OCI-M1 (cell line): Measurements from ENCODE around the gene ASTN1.

Source experiments
- DNase-seq: peaks from one replicate; lab custom pipeline; 2025; lab: John Stamatoyannopoulos, UW

ASTN1 gene

DNA sequence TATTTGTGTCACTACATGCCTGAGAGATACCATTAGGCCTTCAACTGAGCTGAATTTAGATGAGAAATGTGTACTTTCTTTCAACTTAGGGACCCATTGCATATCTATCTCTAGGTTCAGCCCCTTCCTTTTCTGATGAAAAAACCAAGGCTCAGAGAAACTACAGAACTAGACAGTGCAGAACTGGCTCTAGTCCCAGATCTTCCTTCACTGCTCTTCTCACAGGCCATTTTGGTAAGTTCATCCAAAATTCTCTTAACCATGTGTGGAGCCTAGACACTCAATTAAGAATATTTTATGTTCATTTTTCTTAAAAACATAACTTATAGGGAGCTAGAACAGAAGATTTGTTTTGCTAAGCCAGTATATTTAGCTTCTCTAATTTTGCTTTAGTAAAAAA lies 128.9 kb downstream of the ASTN1 start:
- DNase-seq, result no peak

GRCh38 chr1:177033628-177034027 lies 130.9 kb downstream of the ASTN1 start:
- no peak for DNase-seq

DNA sequence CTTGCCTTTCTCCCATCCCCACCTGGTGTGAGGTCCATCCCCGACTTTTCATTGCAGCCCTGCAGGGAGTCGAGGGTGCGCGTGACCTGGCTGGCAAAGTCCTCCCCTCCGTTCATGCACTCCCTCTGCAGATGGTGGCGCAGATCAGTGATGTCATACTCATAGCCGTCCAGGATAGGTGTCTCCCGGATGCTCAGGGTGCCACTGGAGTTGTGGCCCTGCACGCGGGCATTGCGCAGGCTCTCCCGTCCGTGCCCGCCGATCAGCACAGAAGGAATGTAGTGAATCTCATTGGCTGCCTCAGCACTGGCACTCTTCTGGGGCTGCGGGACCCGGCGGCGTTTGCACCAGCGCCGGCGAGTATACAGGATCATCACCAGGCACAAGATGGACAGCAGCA lies 132.1 kb downstream of the ASTN1 start:
- no peak for DNase-seq

- no peak for DNase-seq
Observed at GRCh38 chr1:177024623-177025022, 139.9 kb downstream of the ASTN1 start.

DNA sequence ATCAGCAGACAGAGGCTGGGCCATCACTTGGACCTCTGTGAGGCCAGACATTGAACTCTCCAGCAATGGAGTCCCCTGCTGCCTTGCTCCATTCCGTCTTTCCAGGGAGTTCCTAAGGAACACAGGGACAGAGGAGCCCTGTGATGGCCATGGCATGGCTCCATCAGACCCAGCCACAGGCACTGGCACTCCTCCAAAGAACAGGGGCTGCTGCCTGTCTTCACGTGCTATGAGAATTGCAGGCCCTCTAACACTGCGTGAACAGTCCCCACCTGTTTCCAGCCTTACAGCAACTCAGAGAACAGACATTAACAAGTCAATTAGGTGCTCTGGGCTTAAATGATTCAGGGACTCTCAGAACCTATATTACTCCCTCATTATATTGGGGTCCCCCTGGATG lies 140.8 kb downstream of the ASTN1 start:
- no peak for DNase-seq

- DNase-seq, result no peak
Observed at GRCh38 chr1:177023249-177023648, 141.3 kb downstream of the ASTN1 start.

- no peak for DNase-seq
Observed at GRCh38 chr1:177021687-177022086, 142.8 kb downstream of the ASTN1 start.

GRCh38 chr1:177020851-177021589 lies 143.5 kb downstream of the ASTN1 start:
- no peak for DNase-seq

GRCh38 chr1:177017287-177017852 lies 147.1 kb downstream of the ASTN1 start:
- DNase-seq, result no peak

DNA sequence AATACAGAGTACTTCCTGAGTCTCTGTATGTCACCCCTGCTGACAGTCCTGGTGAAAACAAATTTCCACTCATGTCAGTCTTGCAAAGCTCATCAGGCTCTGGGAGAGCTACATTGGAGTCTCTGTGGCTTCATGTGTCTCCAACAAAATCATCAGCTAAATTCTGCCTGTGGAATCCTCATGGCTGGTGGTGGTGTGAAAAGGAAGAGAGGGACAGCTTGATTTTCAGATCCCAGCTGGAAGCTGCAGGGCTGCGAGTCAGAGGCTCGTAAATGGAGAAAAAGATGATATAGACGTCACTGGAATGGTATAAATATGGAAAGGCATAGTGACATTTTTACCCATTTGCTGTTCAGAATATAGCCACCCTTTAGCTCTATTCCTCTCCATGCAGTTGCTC lies 150.2 kb downstream of the ASTN1 start:
- no peak for DNase-seq

GRCh38 chr1:177012342-177012925 lies 152.1 kb downstream of the ASTN1 start:
- DNase-seq, result no peak

- DNase-seq, result no peak
Observed at GRCh38 chr1:177011508-177011907, 153.0 kb downstream of the ASTN1 start.

DNA sequence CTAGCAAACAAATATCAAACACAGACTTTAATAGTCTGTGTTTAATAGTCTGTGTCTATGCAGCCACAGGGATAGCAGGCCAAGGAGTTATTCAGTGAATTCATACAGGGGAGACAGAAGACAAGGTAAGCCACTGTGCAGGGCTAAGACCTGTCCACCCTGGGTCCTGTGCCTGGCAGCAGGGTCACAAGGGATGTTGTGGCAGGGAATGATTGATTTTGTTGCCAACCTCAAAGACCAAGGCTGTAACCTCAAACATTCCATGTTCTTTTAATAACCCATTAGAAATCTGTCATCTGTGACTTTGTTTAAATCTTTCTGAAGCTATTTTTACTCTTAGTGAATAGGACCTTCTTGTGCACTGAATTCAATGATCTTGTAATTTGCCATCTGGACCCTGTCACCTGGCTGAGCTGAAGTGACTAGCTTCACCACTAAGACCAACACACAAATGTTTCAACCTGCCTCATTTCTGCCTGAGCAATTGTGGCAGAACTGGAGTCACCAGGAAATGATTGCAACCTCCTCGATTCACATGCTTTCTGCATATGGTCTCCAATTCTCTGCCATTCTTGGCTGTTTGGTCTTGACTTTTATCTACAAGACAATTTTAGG lies 154.2 kb downstream of the ASTN1 start:
- no peak for DNase-seq

DNA sequence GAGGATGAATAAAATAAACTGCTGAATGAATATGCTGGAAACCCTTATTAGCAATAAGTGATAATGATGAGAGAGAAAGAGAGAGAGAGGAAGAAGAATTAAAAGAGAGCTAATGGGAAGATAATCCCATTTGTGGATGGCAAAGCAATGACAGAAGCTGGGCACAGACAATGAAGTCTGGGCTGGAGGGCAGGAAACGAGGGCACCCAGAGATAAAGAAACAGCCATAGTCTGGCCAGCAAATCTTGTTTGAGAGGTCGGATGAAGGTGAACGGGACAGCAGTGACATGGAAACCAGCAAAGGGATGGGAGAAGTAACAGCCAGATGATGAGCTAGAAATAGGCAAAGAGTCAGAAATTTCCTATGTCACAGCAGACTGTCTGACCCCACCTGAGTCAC lies 155.9 kb downstream of the ASTN1 start:
- DNase-seq, result no peak

GRCh38 chr1:177007437-177008161 lies 156.9 kb downstream of the ASTN1 start:
- no peak for DNase-seq

DNA sequence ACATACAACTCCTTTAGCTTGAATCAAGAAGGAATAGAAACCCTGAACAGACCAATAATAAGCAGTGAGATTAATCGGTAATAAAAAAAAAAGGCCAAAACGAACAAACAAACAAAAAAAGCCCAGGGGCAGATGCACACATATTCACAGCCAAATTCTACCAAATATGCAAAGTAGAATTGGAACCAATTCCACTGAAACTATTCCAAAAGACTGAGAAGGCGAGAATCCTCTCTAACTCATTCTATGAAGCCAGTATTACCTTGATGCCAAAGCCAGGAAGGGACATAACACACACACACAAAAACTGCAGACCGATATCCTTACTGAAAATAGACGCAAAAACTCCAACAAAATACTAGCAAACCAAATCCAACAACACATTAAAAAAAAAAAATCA lies 161.6 kb downstream of the ASTN1 start:
- no peak for DNase-seq

GRCh38 chr1:177001556-177001955 lies 163.0 kb downstream of the ASTN1 start:
- no peak for DNase-seq

GRCh38 chr1:176998183-176998795 lies 166.2 kb downstream of the ASTN1 start:
- DNase-seq, result no peak

- no peak for DNase-seq
Observed at GRCh38 chr1:176996456-176997090, 167.9 kb downstream of the ASTN1 start.

DNA sequence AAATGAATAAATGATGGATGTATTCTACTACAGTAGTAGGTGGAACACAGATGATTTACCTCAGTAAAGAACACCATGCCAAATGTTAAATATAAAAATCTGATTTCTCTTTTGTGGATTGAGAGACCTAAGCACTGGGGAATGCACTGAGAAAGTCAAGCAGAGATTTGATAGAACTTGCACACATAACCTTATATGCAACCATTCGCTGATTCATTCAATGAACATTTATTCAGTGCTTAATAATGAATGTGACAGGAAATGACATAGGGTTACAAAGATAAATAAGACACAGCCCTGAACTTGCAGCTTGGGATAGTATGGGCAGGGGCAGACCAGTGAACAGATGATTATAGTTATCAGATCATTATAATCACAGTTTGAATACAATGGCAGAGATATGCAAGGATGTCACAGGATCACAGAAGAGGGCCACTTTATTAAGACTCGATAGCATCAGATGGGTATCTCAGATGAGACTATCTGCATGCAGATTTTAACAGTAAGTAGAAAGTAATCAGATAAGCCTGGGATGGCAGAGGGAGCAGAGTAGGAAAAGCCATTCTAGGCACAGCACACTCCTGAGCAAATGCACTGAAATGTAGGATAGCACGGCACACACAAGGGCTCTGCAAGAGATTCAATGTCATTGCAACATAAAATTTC lies 169.4 kb downstream of the ASTN1 start:
- no peak for DNase-seq

DNA sequence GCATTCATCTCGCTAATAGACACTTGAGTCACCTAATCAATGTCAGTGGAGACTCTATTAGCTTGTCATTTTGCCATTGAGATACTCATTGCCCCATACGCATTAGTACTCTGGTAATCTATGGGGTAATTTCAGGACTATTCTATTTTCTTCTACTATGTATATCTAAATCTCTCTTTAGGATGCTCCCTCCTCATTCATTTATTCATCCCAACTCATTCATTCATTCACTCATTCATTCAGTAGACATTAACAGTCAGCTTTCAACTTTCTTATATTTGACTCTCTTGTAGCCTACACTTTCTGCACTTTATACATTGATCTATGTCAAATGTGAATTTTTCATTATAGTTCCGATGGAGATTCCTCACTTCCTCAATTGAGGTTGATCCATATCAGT lies 170.9 kb downstream of the ASTN1 start:
- DNase-seq, result no peak
